ENCODE results near the gene C1QL2. TPM values are rescaled to one million over a fixed set of nuclear protein-coding genes. Genes with fewer than 3 reads are reported as not detected.

The C1QL2 gene
- total RNA-seq, 1 donor from 2014 or later = not detected

GRCh38 chr2:119179202-119179601 is 20.7 kb upstream of the C1QL2 start:
- peak; percentile 90 for DNase-seq (ENCODE audit: low read depth)

- no peak for DNase-seq (ENCODE audit: low read depth)
Measured at GRCh38 chr2:119178776-119179175, 20.2 kb upstream of the C1QL2 start.

DNA sequence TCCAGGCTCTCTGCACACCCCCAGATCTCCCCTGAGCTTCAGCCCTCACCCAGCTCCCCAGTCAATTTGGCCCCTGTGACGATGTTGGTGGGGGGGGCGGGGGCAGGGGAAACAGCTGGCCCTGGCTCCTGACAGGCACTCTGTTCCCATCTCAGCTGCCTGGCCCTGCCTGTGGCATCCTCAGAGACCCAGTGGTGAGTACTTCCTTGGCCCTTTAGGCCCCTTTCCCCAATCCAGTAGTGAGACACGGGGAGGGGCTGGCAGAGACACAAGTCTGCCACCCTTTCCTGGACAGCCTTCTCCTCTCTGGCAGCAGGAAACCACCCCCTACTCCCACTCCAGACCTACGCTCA is 19.3 kb upstream of the C1QL2 start:
- DNase-seq (ENCODE audit: low read depth) = no peak

DNA sequence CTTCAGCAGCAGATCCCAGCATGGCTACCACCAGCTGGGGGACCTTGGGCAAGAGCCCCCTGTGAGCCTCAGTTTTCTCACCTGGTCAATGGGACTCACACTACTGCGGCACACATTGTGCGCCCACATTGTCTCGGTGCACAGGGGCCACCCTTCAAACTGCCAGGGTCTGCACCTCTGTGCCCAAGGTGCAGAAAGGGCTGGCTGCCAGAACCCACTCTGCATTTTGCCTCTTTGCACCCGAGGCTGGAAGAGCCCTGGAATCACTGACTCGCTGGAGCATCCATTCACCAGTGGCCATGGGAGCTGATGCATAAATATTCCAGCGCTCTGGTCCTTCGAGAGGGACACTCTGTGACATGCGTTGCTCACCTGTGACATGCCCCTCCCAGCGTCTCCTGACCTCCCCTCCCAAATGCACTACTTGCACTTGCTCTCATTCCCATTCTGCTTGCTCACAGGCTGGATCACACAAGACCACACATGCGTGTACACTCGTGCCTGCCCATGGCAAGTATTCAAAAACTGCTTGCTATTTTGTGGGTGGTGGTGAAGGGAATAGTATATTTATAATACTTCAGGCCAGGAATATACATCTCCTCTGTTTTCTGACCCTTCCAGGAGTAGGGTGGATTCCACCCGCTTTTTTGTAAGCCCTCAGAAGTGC is 18.8 kb upstream of the C1QL2 start:
- no peak for DNase-seq (ENCODE audit: low read depth)

GRCh38 chr2:119175517-119175916 is 17.0 kb upstream of the C1QL2 start:
- no peak for DNase-seq (ENCODE audit: low read depth)

DNA sequence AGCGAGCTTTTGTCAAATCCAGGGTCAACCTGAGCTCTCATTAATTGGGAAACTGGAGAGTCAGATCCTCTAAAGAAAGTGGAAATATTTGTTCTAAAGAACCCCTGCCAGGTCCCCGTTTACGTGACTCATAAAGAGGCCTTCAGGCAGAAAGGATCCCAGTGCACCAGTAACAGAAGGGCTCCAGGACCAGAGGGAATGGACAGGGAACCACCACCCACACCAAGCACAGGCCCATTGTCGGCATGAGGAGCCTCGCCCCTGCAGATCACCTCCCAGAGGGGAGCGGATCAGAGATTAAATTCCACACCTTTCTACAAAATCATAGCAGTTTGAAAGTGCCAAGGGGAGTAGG is 16.4 kb upstream of the C1QL2 start:
- no peak for DNase-seq (ENCODE audit: low read depth)

DNA sequence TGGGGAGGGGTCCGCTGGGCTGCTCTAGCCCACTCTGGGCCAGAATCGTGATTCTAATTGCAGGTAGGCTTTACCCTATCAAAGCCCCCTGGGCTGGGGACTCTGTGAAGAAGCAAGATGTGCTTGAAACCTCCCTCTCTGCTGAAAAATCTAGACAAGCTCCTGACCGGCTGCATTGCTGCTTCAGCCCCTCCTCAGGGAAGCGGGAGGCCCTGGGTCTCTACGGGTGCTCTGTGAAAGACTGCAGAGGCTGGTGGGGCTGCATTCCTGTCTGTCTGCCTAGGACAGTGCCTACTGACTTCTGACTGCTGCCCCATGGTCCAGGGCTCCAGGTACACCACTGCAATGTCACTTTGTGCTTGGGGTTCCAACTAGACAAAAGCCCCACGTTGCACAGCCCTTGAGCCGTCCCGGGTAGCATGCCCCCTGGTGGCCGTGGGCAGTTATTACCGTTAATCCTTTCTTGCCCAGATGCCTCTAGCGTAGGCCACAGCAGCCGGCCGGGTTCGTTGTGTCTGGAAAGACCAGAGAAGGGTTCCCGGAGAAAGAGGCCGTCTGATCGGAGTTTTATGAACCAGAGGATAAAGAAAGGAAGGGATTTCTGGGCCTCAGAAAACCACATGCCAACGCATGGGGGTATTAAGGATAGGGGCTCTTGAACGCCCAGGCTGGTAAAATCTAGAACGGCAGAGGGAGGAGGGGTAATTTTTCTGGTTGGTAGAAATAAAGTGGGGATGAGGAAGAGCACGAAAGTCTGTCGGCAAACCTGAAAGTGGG is 15.9 kb upstream of the C1QL2 start:
- no peak for DNase-seq (ENCODE audit: low read depth)

DNA sequence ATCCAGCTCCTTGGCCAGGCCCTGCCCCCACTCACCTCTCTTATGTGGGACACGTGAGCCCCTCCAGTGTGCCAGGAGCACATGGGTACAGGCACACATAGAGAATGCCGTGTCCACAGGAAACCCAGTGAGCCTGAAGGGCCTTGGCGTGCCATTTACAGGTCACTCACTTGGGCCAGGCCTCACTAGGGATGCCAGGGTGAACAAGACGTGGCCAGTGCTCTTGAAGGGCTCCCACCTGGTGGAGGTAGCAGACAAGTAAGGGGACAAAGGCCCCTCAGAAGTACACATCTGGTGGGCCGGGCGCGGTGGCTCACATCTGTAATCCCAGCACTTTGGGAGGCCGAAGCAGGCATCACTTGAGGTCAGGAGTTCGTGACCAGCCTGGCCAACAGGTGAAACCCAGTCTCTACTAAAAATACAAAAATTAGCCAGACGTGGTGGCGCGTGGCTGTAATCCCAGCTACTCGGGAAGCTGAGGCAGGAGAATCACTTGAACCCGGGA is 15.1 kb upstream of the C1QL2 start:
- DNase-seq (ENCODE audit: low read depth) = no peak

GRCh38 chr2:119170504-119170903 is 12.0 kb upstream of the C1QL2 start:
- no peak for DNase-seq (ENCODE audit: low read depth)

- no peak for DNase-seq (ENCODE audit: low read depth)
Measured at GRCh38 chr2:119169717-119170116, 11.2 kb upstream of the C1QL2 start.

- DNase-seq (ENCODE audit: low read depth) = no peak
Measured at GRCh38 chr2:119160361-119160990, 1.9 kb upstream of the C1QL2 start.

- DNase-seq (ENCODE audit: low read depth) = no peak
Measured at GRCh38 chr2:119157850-119158511, 570 bp downstream of the C1QL2 start.

DNA sequence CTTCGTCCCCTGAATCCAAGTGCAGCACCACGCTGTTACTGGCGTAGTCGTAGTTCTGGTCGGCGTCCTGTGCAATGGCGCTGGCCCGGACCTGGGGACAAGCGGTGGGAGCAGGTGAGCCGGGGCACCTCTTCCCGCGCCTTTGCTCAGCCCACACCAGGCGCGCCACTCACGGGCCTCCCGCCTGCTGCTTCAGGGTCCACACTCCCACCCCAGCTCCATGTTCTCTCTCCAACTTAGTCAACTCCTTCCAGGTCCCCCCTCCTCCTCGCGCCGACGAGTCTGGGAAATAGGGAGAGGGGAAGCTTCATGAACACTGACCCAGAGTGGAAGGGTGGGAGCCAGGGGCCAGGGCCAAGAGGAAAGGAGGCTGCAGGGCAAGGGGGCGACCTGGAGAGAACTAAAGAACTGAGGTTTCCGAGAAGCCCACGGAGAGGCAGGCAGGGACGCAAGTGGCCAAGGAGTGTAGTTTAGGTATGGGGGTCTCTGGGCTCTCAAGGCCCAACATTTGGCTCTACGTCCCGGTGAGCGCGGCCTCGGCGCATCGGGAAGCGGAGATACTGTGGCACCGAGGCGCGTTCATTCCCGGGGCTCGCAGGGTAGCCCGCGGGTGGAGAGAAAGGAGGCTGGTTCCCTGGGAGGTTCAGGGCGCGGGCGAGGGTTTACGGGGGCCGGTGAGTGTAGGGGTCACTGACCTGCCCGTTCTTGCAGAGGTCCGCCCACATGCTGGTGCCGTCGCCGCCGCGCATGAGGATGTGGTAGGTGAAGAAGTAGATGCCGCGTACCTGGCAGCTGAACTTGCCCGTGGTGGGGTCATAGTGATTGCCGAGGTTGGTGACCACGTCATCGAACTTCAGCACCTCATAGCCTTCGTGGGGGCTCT is 1.4 kb downstream of the C1QL2 start:
- no peak for DNase-seq (ENCODE audit: low read depth)

DNA sequence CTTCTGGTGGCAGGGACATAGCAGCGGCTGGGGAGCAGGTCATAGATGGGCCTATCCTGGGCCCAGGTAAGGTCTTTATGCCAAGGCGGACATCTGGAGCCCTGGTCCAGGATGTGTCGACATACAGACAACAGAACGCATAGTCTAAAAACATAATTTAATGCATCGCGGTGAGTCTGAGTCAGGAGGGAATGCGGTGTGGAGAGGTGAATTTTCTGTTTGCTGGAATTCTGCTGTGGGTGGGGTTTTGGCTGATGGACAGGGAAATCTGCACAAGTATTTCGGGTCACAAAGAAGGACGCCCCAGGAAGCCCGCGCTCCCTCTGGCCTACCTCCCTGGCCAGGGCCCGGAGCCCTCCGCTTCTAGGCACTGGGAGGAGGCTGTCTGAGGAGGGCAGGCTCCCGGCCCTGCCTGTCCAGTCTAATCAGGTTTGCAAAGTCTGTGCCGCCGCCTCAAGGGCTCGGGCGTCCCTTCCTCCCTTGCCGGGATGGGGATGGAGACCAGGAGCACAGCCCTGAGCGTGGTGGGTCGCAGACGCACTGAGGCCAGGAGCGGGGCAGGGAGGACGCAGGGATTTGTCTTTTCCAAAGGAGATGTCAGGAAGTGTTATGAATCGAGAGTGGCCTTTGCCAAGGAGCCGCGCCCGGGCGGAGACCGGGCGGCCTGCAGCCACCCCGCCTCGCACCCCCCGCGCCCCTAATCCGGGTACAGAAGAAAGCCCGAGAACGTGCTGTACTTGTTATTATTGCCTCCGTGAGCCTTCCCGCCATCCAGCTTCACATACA is 2.3 kb downstream of the C1QL2 start:
- no peak for DNase-seq (ENCODE audit: low read depth)

DNA sequence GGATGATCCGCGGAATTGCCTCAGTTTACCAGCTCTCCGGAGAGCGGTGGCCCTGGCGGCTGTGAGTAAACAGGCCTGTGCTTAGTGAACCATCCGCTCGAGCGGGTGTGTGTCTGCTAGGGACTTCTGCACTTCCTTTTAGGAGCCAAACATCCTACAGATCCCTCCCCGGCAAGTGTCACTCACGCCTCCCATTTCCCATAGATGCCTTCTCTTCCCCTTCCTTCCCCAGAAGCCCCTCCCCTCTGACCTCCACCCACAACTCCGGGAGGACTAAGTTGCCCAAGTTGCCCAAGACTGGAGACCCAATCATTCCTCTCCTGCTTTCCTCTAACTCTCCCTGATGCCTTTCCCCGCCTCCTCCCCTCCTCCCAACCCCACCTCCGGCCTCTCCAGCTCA is 2.9 kb downstream of the C1QL2 start:
- no peak for DNase-seq (ENCODE audit: low read depth)

DNA sequence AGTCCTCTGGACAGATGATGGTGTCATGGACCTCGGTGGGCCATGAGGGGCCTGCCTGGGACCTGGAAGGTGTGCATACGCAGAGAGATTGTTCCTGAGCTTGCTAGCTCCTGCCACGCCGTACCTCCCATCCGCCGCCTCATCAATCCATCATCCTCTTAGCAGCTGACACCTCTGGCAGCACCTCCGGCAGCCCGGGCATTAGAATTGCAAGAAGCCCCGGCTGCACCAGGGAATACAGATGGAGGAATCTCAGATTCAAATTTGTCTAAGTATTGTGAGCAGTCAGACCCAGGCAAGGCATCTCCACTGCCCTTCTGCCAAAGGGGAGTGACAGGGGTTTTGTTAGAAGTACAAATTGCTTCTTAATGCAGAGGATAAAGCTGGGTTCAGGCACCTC is 4.5 kb downstream of the C1QL2 start:
- no peak for DNase-seq (ENCODE audit: low read depth)

DNA sequence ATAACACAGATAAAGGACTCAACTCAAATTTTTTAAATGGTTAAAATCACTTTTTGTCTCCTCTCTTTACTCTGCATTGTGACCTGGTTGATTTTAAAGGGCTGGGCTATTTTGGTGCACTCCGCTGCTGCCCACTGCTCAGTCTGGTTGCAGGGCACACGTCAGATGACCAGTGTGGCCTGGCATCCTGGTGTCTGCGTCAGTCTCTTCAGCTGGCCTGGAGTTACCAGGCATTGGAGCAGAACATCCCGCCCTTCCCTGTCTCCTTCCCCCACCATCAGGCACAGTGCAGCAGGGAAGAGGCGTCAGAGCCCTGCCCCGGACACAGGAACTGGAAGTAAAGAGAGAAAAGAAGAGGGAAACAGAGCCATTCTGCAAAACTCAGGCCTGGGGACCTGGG is 8.9 kb downstream of the C1QL2 start:
- DNase-seq (ENCODE audit: low read depth) = peak; percentile 62

DNA sequence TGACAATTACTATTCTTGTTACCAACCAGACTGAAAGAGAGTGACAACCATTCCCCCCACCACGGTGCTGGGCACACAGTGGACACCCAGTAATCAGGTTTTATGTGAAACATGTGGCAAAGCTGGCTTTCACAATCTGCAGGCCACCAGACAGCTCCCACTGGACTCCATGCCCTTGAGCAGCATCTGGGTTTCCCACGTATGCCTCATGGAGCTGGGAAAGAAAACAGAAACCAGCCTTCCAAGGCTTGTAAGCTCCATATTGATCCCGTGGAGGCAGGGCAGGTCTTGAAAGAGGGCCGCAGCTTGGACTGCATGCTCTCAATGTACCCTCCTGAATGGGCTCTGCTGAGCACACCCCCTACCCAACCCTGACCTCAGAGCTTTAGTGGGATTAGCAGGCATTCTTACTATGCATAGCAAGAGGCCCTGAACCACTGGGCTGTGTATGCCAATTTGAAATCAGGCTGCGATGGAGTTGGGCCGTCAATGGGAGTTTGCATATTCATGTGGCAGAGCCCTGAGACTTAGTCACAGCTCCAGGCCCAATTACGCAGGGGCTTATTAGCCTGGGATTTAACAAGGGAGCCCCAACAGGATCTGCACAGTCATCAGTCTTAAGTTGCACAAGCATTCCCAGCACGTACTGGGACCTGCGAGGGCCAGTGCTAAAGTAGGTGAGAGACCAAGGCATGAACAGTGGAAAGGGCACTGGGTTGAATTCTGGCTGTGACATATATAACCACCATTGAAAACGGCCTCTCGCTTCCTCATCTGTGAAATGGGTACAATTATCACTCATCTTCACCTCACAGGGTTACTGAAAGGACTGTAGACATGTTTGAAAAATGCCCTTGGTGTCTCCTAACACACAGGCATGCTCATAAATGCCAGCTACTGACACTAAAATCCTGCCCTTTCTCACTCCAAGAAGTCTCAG is 10.5 kb downstream of the C1QL2 start:
- DNase-seq (ENCODE audit: low read depth) = no peak

DNA sequence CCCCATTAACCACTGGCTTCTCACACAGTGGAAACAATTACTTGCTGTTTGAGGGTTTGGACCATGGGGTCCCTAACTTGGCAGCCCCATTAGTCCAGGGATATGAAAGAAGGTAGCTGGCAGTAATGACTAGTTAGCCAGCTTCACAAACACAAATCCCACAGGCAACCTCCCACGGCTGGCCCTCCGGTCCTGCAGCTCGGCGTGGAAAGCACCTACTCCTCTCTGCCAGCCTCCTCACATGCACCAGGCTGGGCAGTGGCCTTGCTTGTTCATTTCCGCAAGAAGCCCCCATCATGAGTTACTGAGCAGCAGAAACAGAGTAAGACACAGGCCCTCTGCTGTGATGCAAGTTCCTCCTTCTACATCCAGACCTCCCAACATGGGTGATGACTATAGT is 13.7 kb downstream of the C1QL2 start:
- DNase-seq (ENCODE audit: low read depth) = no peak

GRCh38 chr2:119142824-119143223 is 15.7 kb downstream of the C1QL2 start:
- no peak for DNase-seq (ENCODE audit: low read depth)
